ENCODE data around the gene TULP4.
"Not testable (repeated sequence)": the region's sequence is repeated elsewhere in the genome, so short reads cannot be mapped to it uniquely, and the experiment has no call there.

The TULP4 gene

GRCh38 chr6:158295976-158296853 is 16.1 kb upstream of the TULP4 start:
- DNase-seq, result not testable (repeated sequence)

GRCh38 chr6:158296854-158297324 is 15.4 kb upstream of the TULP4 start:
- not testable (repeated sequence) for DNase-seq

GRCh38 chr6:158297657-158298056 is 14.6 kb upstream of the TULP4 start:
- DNase-seq, result not testable (repeated sequence)

- DNase-seq, result not testable (repeated sequence)
Measured at GRCh38 chr6:158300306-158301143, 11.7 kb upstream of the TULP4 start.

- DNase-seq, result not testable (repeated sequence)
Measured at GRCh38 chr6:158301561-158301960, 10.7 kb upstream of the TULP4 start.

GRCh38 chr6:158302195-158302796 is 10.0 kb upstream of the TULP4 start:
- not testable (repeated sequence) for DNase-seq

- DNase-seq, result no peak
Measured at GRCh38 chr6:158303210-158303731, 9.0 kb upstream of the TULP4 start.

GRCh38 chr6:158304254-158304653 is 8.0 kb upstream of the TULP4 start:
- no peak for DNase-seq

- DNase-seq, result no peak
Measured at GRCh38 chr6:158309814-158310213, 2.5 kb upstream of the TULP4 start.

GRCh38 chr6:158311193-158311592 is 1.1 kb upstream of the TULP4 start:
- no peak for DNase-seq

GRCh38 chr6:158311626-158312025 is 639 bp upstream of the TULP4 start:
- no peak for DNase-seq

GRCh38 chr6:158312672-158313397 is 570 bp downstream of the TULP4 start:
- DNase-seq, result no peak

GRCh38 chr6:158313989-158314388 is 1.7 kb downstream of the TULP4 start:
- DNase-seq, result no peak

GRCh38 chr6:158314737-158315136 is 2.5 kb downstream of the TULP4 start:
- DNase-seq, result no peak

GRCh38 chr6:158316022-158316421 is 3.8 kb downstream of the TULP4 start:
- no peak for DNase-seq

GRCh38 chr6:158321960-158322359 is 9.7 kb downstream of the TULP4 start:
- DNase-seq, result no peak

- DNase-seq, result no peak
Measured at GRCh38 chr6:158322400-158322723, 10.1 kb downstream of the TULP4 start.

GRCh38 chr6:158322724-158323560 is 10.7 kb downstream of the TULP4 start:
- peak; percentile 43 for DNase-seq

- DNase-seq, result no peak
Measured at GRCh38 chr6:158323561-158323958, 11.3 kb downstream of the TULP4 start.

GRCh38 chr6:158324136-158324535 is 11.9 kb downstream of the TULP4 start:
- DNase-seq, result no peak

GRCh38 chr6:158327211-158327610 is 14.9 kb downstream of the TULP4 start:
- no peak for DNase-seq

- no peak for DNase-seq
Measured at GRCh38 chr6:158328952-158329351, 16.7 kb downstream of the TULP4 start.
